Stimulated activated memory B cell treated with anti-CD40 and anti-IgM and Interleukin-4, amounts not matched to agents 10 μg/mL and 1 μg/mL and 100 μg/mL, for 72 hours (primary cell): Measurements from ENCODE around the gene LAMA3.

Experiments
- ATAC-seq: fragments of 150-1000 bp; cut with Tn5 transposase; 2 replicates; pipeline ENCODE4 v1.10.0; 2021
- H3K27ac Mint-ChIP-seq: one replicate; pipeline ENCODE4 v1.8.0; 2022; ENCODE audit warnings: mild to moderate bottlenecking, mixed read lengths
- H3K27me3 Mint-ChIP-seq: one replicate; pipeline ENCODE4 v1.8.0; 2022; ENCODE audit warnings: mixed read lengths
- H3K36me3 Mint-ChIP-seq: one replicate; pipeline ENCODE4 v1.8.0; 2022; ENCODE audit warnings: mixed read lengths
- H3K4me1 Mint-ChIP-seq: one replicate; pipeline ENCODE4 v1.8.0; 2022; ENCODE audit warnings: mixed read lengths
- H3K4me3 Mint-ChIP-seq: one replicate; pipeline ENCODE4 v1.8.0; 2022; ENCODE audit warnings: mild to moderate bottlenecking, moderate library complexity, mixed read lengths
- H3K9me3 Mint-ChIP-seq: one replicate; pipeline ENCODE4 v1.8.0; 2022; ENCODE audit warnings: mixed read lengths

The LAMA3 gene

GRCh38 chr18:23689031-23689615 is at the start of gene LAMA3:
Gene LAMA3 (plus strand): TSS chr18:23689453. CDS start chr18:23689684, 231 bp downstream.
- Mint-ChIP-seq H3K36me3 (no peaks in the 10 kb centered on the region), H3K4me3 (no peak within 1 kb of the TSS), H3K9me3 (peaks cover 3% of the 10 kb centered on the region), H3K27me3 (peaks cover 74% of the 10 kb centered on the region), H3K4me1 (peaks cover 6% of the 10 kb centered on the region), H3K27ac (no peak within 1 kb of the TSS)
- peak; percentile 39 for ATAC-seq

- H3K4me3 Mint-ChIP-seq: no peak overlapping the region
- H3K9me3 Mint-ChIP-seq: peaks cover 4% of the 10 kb centered on the region
Measured at GRCh38 chr18:23640052-23640451, 49.2 kb upstream of the LAMA3 start.

GRCh38 chr18:23641143-23641720 is 48.0 kb upstream of the LAMA3 start:
- Mint-ChIP-seq H3K36me3 (peaks cover 4% of the 10 kb centered on the region), H3K4me1 (no peaks in the 10 kb centered on the region), H3K27ac (no peak overlapping the region), H3K9me3 (peaks cover 4% of the 10 kb centered on the region), H3K4me3 (no peak overlapping the region), H3K27me3 (peaks cover 10% of the 10 kb centered on the region)
- ATAC-seq: peak; percentile 11

More at GRCh38 chr18:23640052-23640451, 49.2 kb upstream of the LAMA3 start:
- H3K36me3 Mint-ChIP-seq: peaks cover 4% of the 10 kb centered on the region
- no peak overlapping the region for H3K27ac Mint-ChIP-seq
- ATAC-seq: no peak
- H3K4me1 Mint-ChIP-seq: no peaks in the 10 kb centered on the region
- peaks cover 10% of the 10 kb centered on the region for H3K27me3 Mint-ChIP-seq

- peaks cover 4% of the 10 kb centered on the region for H3K9me3 Mint-ChIP-seq
- no peak for ATAC-seq
- no peak overlapping the region for H3K27ac Mint-ChIP-seq
- no peaks in the 10 kb centered on the region for H3K4me1 Mint-ChIP-seq
- H3K36me3 Mint-ChIP-seq: peaks cover 4% of the 10 kb centered on the region
- H3K4me3 Mint-ChIP-seq: no peak overlapping the region
- peaks cover 10% of the 10 kb centered on the region for H3K27me3 Mint-ChIP-seq
Measured at GRCh38 chr18:23641937-23642666, 47.2 kb upstream of the LAMA3 start.

GRCh38 chr18:23643815-23644490 is 45.3 kb upstream of the LAMA3 start:
- no peak overlapping the region for H3K27ac Mint-ChIP-seq
- H3K9me3 Mint-ChIP-seq: peaks cover 4% of the 10 kb centered on the region
- H3K4me1 Mint-ChIP-seq: no peaks in the 10 kb centered on the region
- H3K4me3 Mint-ChIP-seq: no peak overlapping the region
- H3K27me3 Mint-ChIP-seq: peaks cover 11% of the 10 kb centered on the region
- peaks cover 4% of the 10 kb centered on the region for H3K36me3 Mint-ChIP-seq
- ATAC-seq: no peak

- H3K9me3 Mint-ChIP-seq: peaks cover 4% of the 10 kb centered on the region
- no peaks in the 10 kb centered on the region for H3K4me1 Mint-ChIP-seq
- H3K27me3 Mint-ChIP-seq: peaks cover 21% of the 10 kb centered on the region
- H3K36me3 Mint-ChIP-seq: peaks cover 4% of the 10 kb centered on the region
- no peak overlapping the region for H3K4me3 Mint-ChIP-seq
- ATAC-seq: no peak
- H3K27ac Mint-ChIP-seq: no peak overlapping the region
Measured at GRCh38 chr18:23645568-23646175, 43.6 kb upstream of the LAMA3 start.

GRCh38 chr18:23646282-23646681 is 43.0 kb upstream of the LAMA3 start:
- Mint-ChIP-seq H3K4me3 (no peak overlapping the region), H3K4me1 (no peaks in the 10 kb centered on the region), H3K36me3 (peaks cover 4% of the 10 kb centered on the region), H3K27me3 (peaks cover 21% of the 10 kb centered on the region), H3K27ac (no peak overlapping the region), H3K9me3 (peaks cover 4% of the 10 kb centered on the region)
- no peak for ATAC-seq

- Mint-ChIP-seq H3K27me3 (peaks cover 11% of the 10 kb centered on the region), H3K36me3 (no peaks in the 10 kb centered on the region), H3K4me3 (no peak overlapping the region), H3K4me1 (no peaks in the 10 kb centered on the region), H3K27ac (no peak overlapping the region), H3K9me3 (no peaks in the 10 kb centered on the region)
- no peak for ATAC-seq
Measured at GRCh38 chr18:23648456-23648855, 40.8 kb upstream of the LAMA3 start.

GRCh38 chr18:23648940-23649607 is 40.2 kb upstream of the LAMA3 start:
- Mint-ChIP-seq H3K4me1 (no peaks in the 10 kb centered on the region), H3K9me3 (no peaks in the 10 kb centered on the region), H3K4me3 (no peak overlapping the region), H3K27me3 (peaks cover 11% of the 10 kb centered on the region), H3K27ac (no peak overlapping the region), H3K36me3 (no peaks in the 10 kb centered on the region)
- no peak for ATAC-seq

GRCh38 chr18:23650968-23651927 is 38.0 kb upstream of the LAMA3 start:
- peaks cover 11% of the 10 kb centered on the region for H3K27me3 Mint-ChIP-seq
- no peaks in the 10 kb centered on the region for H3K4me1 Mint-ChIP-seq
- no peak overlapping the region for H3K27ac Mint-ChIP-seq
- no peak overlapping the region for H3K4me3 Mint-ChIP-seq
- ATAC-seq: no peak
- no peaks in the 10 kb centered on the region for H3K36me3 Mint-ChIP-seq
- no peaks in the 10 kb centered on the region for H3K9me3 Mint-ChIP-seq

- no peak overlapping the region for H3K27ac Mint-ChIP-seq
- H3K9me3 Mint-ChIP-seq: no peaks in the 10 kb centered on the region
- H3K4me3 Mint-ChIP-seq: no peak overlapping the region
- H3K27me3 Mint-ChIP-seq: peaks cover 11% of the 10 kb centered on the region
- no peak for ATAC-seq
- H3K4me1 Mint-ChIP-seq: no peaks in the 10 kb centered on the region
- no peaks in the 10 kb centered on the region for H3K36me3 Mint-ChIP-seq
Measured at GRCh38 chr18:23652232-23652631, 37.0 kb upstream of the LAMA3 start.

GRCh38 chr18:23658285-23658684 is 31.0 kb upstream of the LAMA3 start:
- H3K27ac Mint-ChIP-seq: no peak overlapping the region
- H3K9me3 Mint-ChIP-seq: no peaks in the 10 kb centered on the region
- H3K4me1 Mint-ChIP-seq: peaks cover 7% of the 10 kb centered on the region
- no peak for ATAC-seq
- H3K36me3 Mint-ChIP-seq: no peaks in the 10 kb centered on the region
- peaks cover 51% of the 10 kb centered on the region for H3K27me3 Mint-ChIP-seq
- H3K4me3 Mint-ChIP-seq: no peak overlapping the region

- H3K4me1 Mint-ChIP-seq: peaks cover 10% of the 10 kb centered on the region
- peak overlapping the region; percentile 43 for H3K4me3 Mint-ChIP-seq
- ATAC-seq: no peak
- H3K9me3 Mint-ChIP-seq: no peaks in the 10 kb centered on the region
- H3K36me3 Mint-ChIP-seq: no peaks in the 10 kb centered on the region
- H3K27me3 Mint-ChIP-seq: peaks cover 64% of the 10 kb centered on the region
- no peak overlapping the region for H3K27ac Mint-ChIP-seq
Measured at GRCh38 chr18:23661735-23662308, 27.4 kb upstream of the LAMA3 start.
